ENCODE results near the gene FRMD1.

Gene FRMD1

GRCh38 chr6:168004945-168005344 lies 74.1 kb downstream of the FRMD1 start:
- no peak for DNase-seq (ENCODE audit: low spot score)

GRCh38 chr6:168004023-168004422 lies 75.0 kb downstream of the FRMD1 start:
- DNase-seq (ENCODE audit: low spot score) = no peak

All from SW480 (cell line).